ENCODE data around the gene FAM162A. TPM values are rescaled to one million over a fixed set of nuclear protein-coding genes. Genes with fewer than 3 reads are reported as not detected.

Gene FAM162A
- total and polyA plus RNA-seq, 9 donors: 29.8 to 117 (median 64.9) TPM

GRCh38 chr3:122392868-122393844 lies 9.2 kb downstream of the FAM162A start:
- Histone ChIP-seq H3K9me3 (no peaks in the 10 kb centered on the region), H3K27ac (no peak overlapping the region), H3K4me1 (ENCODE audit: insufficient read depth) (peaks cover 4% of the 10 kb centered on the region), H3K4me3 (no peak overlapping the region), H3K36me3 (no peaks in the 10 kb centered on the region), H3K27me3 (no peaks in the 10 kb centered on the region)
- DNase-seq: no peak
- intact Hi-C loops (cut with DNase I): loop anchor here in 2 of 4 donors (5.0 to 10.0 kb wide), 2 partner anchors 284 to 292 kb away; partner anchors contain the start of gene PARP14 (in 1 of the 2)
- 37 to 58% (median 50%) methylated on average over 2 of the region's 2 CpGs for WGBS, 3 donors
- TF ChIP-seq CTCF (IDR thresholded peaks at IDR 0.05) (peak; percentile 45 to 60 (median 51)), EP300 (IDR thresholded peaks at IDR 0.05) (no peak), POLR2A (IDR thresholded peaks at IDR 0.05) (no peak)

GRCh38 chr3:122394173-122394572 lies 10.2 kb downstream of the FAM162A start:
- TF ChIP-seq CTCF (IDR thresholded peaks at IDR 0.05): no peak
- WGBS, 3 donors: 66 to 80% (median 79%) methylated on average over 1 of the region's 1 CpG
- intact Hi-C loops (cut with DNase I): loop anchor here in 2 of 4 donors (5.0 to 10.0 kb wide), 2 partner anchors 283 to 291 kb away; partner anchors contain the start of gene PARP14 (in 1 of the 2)
- no peaks in the 10 kb centered on the region for H3K27me3 ChIP-seq
- H3K27ac ChIP-seq: no peak overlapping the region
- peaks cover 4% of the 10 kb centered on the region for H3K4me1 ChIP-seq (ENCODE audit: insufficient read depth)
- no peak for DNase-seq
- H3K4me3 ChIP-seq: no peak overlapping the region
- no peaks in the 10 kb centered on the region for H3K9me3 ChIP-seq
- H3K36me3 ChIP-seq: no peaks in the 10 kb centered on the region

GRCh38 chr3:122395582-122395981 lies 11.6 kb downstream of the FAM162A start:
- intact Hi-C loops (cut with DNase I): loop anchor here in 1 of 4 donors (10.0 kb wide), 1 partner anchor 289 kb away; the partner anchor contains the start of gene PARP14
- no peak for TF ChIP-seq CTCF (IDR thresholded peaks at IDR 0.05)
- TF ChIP-seq EP300 (IDR thresholded peaks at IDR 0.05): no peak
- no peak for TF ChIP-seq POLR2A (IDR thresholded peaks at IDR 0.05)
- no peaks in the 10 kb centered on the region for H3K27me3 ChIP-seq
- H3K4me1 ChIP-seq (ENCODE audit: insufficient read depth): peaks cover 2% of the 10 kb centered on the region
- no peak for DNase-seq
- H3K27ac ChIP-seq: no peak overlapping the region
- no peaks in the 10 kb centered on the region for H3K36me3 ChIP-seq
- H3K4me3 ChIP-seq: no peak overlapping the region
- WGBS, 3 donors: 64 to 66% (median 64%) methylated on average over 3 of the region's 3 CpGs
- H3K9me3 ChIP-seq: no peaks in the 10 kb centered on the region

- H3K9me3 ChIP-seq: no peaks in the 10 kb centered on the region
- H3K27ac ChIP-seq: no peak overlapping the region
- H3K36me3 ChIP-seq: no peaks in the 10 kb centered on the region
- TF ChIP-seq CTCF (IDR thresholded peaks at IDR 0.05) (no peak), EP300 (IDR thresholded peaks at IDR 0.05) (no peak), POLR2A (IDR thresholded peaks at IDR 0.05) (no peak)
- intact Hi-C loops (cut with DNase I): loop anchor here in 1 of 4 donors (10.0 kb wide), 1 partner anchor 288 kb away; the partner anchor contains the start of gene PARP14
- H3K4me3 ChIP-seq: no peak overlapping the region
- H3K27me3 ChIP-seq: no peaks in the 10 kb centered on the region
- DNase-seq: no peak
- H3K4me1 ChIP-seq (ENCODE audit: insufficient read depth): no peaks in the 10 kb centered on the region
Measured at GRCh38 chr3:122396511-122396910, 12.5 kb downstream of the FAM162A start.
